CMK (cell line): ENCODE results near the gene PTPRT.

ENCODE experiments used
- DNase-seq: peaks from one replicate; pipeline ENCODE4 v3.0.0-alpha.2; 2010; ENCODE audit warnings: low read depth

Gene PTPRT

DNA sequence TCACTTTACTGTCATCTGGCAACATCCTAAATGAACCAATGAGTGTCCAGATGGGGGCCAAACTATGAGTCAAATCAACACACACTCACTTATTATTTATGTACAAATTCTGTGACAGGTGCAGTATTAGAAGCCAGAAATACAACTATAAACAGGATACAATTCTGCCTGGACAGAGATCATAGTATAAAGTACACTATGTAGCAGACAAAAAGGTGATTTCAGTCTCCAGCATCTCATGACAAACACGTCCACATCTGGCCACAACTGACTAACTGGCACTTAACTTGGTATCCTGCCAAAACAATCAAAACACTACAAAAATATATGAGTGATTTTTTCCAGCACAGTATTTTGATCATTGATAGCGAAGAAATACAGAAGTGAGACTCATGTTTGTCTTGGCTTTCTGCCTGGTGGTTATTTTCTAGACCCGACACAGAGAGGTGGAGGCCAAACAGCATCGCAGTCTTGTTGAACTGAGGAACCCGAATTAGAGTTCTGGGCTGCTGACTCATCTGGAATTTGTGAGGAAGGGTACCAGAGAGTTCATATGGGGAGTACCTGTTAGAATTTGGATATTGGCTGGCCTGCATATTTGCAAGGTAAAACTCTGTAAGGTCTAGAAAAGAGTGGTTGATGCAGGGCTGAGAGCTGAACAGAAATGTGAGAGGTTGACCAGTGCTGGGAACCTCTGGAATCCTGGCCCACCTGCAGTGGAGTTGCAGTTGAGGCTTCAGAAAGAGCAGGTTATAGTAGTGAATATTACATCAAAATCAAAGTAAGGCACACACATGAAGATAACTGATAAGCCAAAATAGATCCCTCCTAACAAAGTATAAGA is 475.2 kb downstream of the PTPRT start:
- no peak for DNase-seq

DNA sequence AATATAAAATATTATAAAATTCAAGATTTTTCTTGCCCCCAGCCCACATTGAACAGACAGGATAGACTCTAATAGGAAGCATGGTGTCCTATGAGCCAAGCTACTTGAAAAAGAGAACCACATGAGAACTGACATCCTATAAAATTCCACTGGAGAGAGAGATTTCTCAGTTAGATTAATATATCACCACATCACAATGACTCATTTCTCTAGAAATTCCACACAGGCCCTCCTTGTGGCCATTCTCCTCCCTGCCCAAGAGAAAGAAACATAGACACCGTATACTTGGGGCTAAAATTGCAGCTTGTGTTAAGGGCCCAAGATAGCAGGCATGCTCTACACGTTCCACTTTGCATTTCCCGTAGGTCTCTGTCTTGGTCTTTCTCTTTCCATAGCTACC is 481.4 kb downstream of the PTPRT start:
- DNase-seq: no peak

DNA sequence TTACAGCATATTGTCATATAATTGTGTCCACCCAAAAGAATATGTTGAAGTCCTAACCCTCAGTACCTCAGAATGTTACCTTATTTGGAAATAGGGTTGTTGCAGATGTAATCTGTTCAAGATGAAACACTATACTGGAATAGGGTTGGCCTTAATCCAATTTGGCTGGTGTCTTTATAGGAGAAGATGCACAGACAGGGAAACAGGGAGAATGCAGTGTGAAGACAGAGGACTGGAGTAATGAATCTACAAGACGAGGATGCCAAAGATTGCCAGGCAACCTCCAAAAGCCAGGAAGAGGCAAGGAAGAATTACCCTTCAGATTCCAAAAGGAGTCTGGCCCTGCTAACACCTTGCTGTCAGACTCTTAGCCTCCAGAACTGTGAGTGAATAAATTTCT is 482.9 kb downstream of the PTPRT start:
- DNase-seq: no peak

DNA sequence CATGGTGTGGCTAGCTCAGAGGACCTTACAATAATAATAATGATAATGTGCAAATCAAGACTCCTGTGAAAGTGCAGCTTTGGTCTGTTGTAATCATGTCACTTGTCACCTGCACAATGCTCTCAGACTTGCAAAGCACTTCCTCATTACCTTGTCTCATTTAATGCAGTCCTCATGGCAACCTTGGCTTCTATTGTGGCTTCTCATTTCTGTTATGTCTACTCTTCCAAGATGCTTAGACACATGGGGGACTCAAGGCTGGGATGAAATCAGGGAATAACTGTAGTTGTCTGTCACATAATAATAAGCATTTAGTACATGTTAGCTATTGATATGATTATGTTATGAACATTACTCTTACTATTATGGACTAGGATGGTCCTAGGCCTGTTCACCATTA is 484.2 kb downstream of the PTPRT start:
- DNase-seq: no peak

DNA sequence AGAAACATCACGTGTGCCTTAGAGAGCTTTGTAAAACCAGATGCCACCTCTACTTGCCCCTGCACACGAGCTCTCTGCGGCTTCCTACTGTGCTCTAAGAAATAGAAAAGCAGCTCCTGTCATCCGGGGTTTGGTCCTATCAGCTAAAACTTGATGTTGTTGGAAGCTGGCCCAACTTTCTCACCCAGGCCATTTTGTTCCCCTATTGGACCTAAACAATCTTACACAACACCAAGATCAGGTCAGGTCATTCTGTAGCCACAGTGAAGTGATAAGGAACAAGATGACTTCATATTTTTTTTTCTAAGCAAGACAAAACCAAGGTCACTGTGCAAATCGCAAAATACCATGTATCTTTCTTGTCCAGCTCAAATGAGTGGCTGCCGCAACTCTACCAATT is 486.0 kb downstream of the PTPRT start:
- DNase-seq: no peak

DNA sequence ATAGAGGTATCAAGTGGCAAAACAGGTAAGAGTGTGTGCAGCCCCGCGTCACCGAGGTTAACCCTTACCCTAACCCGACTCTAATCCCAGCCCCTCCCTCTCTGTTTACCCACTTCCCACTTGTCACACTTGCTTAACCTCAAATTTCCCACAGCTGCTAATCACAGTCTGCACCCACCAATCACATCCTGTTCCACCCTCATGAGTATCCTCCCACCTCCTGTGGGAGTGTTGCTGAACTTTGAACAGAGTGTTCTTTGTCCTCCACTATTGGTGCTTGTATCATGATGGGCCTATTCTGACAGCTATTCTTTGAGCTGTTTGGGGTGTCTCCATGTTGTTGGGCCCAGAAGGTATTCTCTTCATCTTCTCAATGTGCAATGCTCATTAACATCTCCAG is 487.8 kb downstream of the PTPRT start:
- DNase-seq: no peak

DNA sequence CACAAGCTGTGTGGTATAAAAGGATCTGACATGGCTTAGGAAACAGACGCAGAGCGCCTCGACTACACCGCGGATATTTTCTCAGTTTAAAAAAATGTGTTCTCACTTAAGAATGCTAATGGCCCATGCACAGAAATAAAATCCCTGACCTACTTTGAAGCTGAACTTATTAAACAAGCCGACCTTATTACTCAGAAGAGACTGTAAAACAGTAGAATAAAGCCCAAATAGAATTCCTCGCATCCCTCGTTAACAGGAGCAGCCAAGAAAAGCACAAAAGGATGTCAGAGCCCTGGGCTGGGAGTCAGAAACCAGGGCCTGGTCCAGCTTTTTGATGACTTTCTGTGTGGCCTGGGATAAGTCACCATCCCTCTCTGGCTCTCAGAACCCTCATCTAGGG is 489.3 kb downstream of the PTPRT start:
- no peak for DNase-seq

DNA sequence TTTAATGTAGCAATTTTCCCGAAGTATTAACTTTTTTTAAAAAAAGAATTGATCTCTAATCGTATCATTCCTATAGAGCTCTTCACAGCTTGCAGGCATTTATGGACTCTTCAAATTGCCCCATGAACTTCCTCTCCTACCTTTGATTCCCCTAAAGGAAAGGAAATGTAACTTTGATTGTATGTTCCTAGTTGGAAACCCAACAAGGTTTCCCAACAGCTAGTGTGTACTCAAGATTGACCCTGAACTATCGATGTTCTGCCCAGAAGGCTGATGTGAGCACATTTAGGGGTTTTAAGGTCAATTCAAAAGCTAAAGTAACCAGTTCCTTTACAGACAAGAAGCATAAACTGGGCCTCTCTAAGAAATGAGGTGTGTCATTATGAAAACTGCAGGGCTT is 491.7 kb downstream of the PTPRT start:
- no peak for DNase-seq

DNA sequence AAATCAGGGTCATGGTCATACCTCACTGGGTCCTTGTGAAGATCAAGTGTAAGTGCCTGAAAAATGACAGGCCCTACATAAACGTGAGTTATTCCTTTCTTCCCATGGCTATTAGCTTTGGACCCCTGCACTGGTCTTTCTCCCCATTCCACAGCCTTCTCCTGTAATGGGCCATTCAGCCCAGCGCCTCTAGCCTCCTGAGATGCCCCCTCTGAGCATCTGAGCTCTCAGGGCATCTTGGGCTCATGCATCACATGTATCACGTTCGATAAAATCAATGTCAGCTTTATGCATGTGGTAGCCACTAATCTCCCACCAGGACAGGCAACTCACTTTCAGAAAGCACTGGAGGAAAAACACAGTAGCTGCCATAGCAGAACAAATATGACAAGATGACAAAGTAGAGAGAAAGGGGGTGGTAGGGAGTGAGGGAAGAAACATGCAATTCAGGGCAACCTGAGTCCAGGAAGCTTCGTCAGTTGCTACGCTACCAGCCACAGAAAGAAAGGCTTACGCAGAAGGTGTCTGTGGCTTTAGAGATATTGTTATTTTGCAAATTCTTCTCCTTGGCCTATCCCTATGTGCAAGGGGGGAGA is 498.8 kb downstream of the PTPRT start:
- no peak for DNase-seq

DNA sequence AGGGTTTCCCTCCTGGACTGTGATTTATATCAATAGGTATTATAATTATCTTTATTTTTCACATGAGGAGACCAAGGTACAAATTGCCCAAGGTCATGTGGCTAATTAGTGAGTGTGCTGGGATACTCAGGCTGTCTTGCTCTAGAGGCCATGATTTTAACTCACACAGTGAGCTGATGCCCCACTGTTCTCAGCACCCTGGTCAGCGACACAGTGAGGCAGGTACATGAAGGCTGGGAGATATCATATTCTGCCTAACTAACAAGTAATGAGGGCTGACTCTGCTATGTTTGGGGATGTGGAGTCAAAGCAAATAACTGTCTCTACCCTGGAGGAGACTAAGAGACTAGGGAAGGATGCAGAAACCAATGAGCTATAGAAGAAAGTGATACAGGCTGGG is 501.1 kb downstream of the PTPRT start:
- DNase-seq: no peak

DNA sequence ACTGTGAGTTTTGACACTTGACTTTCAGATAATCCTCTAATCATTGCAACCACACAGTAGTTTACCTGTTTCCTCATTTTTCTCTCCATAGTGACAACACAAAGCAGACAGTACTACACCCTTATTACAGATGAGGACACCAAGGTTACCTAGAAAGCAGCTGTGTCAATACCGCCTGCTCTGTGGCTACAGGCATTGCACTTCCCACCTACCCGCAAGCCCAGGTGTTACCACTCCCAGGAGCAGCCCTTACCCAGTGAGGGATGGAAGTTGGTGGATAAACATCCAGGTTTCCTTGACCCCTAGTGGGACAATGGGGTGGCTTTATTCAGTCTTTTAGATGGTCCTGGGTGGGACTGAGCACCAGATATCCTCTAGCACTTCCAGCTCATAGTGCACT is 503.6 kb downstream of the PTPRT start:
- DNase-seq: no peak

DNA sequence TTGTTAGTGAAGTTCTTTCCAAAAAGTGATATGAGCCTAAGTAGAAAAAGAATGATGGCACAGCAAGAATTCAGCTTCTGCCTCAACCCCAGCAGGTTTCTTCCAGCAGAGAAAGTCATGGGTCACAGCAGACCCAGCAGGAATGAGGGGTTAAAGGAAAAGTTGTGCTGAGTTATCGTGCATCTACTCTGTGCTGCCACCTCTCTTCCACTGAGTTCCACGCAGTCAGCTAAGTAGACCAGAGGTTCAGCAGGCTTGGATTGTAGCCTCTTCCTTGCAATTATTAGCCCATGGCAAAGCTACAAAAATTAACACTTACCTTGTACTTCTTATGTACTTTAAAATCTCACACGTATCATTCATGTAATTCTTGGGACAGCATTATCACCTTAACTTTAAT is 510.8 kb downstream of the PTPRT start:
- DNase-seq: no peak

DNA sequence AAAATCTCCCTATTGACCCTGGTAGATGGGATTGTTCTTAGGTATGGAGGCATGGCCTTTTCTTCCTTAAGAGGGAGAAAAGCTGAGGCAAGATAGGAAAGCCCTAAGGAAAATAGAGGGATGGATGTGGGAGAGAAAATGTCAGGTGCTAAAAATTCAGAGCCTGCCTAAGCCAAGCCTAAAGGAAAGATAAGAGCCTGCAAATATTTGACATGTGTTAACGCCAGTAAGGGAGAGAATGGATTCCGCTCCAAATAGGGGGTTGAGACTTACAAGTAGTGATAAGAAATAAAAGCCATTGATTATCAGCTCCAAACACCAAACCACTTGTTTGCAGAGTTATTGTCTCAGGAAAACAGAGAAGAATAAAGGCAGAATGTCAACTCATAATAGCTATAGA is 533.6 kb downstream of the PTPRT start:
- DNase-seq: no peak

DNA sequence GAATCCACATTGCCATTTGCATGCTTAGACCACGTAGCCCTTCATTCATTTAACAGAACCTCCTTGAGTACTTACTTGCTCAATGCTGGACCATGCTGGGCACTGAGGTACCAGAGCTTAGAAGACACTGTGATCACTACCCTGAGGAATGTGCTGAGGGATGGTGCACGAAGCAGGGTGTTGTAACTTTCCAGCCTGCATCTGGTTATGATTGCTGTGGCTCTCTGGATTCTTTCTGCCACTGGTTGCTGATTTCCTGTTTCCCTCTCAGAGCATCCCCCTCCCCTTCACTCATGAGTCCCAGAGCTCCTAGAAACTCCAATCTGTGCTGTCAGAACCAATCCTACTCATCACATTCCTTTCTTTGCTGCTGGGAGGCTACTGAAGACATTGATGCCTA is 537.4 kb downstream of the PTPRT start:
- DNase-seq: no peak

DNA sequence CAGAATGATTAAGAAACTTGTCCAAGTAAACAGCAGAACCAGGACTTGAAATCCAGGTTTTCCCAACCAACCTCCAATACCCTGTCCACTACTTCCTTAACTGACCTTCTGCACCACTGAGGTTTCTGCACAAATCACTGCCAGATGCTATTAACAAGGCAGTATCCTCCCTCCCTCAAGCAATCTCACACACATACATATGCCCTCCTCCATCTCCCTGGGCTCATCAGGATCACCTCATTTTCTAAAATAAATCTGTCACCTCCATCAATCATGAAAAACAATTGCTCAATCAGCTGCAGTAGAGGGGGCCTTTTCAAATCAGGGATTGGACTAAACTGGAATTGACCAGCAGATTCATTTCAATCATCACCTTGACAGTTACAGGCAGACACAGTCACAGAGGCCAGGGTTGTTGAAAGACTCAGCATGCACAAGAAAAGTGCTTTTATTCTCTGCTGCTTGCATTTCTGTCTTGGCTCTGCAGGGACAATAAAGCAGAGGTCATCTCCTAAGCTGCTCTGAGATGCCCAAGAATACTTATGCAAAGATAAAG is 539.4 kb downstream of the PTPRT start:
- DNase-seq: no peak

DNA sequence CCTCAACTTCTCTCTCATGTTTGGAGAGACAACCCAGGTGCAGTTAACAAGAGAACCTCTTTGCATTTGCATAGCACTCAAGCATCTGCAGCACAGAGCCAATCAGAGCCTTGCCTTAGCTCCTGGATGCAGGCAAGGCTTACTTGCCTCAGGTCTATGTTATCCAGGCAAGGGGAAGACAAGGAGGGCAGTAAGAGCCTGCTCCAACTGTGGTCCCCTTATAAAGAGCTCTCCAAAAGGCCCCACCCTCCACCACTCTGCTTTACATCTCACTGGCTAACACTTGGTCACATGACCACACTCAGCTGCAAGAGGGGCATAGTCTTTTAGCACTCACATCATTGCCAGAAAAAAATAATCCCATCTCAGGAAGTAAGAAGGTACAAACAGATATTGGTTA is 540.0 kb downstream of the PTPRT start:
- no peak for DNase-seq

DNA sequence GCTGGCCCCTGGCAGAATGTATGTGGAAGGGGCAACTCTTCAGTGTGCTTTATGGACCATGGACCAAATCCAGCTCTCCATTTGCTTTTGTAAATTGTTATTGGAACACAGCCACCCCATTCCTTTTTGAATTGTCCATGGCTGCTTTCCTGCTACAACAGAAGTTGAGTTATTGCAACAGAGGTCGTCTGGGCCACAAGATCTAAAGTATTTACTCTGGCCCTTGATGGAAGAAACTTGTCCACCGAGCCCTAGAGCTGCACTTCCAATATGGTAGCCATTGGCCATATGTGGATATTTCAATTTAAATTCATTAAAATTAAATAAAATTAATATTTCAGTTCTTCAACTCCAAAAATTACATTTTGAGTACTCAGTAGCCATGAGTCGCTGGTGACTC is 543.5 kb downstream of the PTPRT start:
- no peak for DNase-seq

DNA sequence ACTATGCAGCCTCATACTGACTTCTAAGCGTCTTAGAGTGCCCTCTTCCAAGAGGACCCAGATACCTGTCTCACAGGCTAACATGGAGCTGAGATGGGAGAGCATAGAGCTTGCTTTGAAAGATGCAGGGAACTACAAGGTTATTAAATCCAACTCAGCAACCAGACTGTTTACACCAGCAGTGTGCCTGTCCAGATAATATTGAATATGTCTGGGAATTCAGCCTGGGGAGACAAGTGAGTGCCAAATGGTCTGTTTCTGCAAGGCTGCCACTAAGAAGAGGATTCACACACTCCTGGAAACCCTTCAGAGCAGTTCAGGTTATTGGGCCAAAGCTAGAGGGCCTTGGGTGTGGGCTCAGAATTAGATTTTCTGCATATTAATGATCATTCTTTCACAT is 547.8 kb downstream of the PTPRT start:
- no peak for DNase-seq

DNA sequence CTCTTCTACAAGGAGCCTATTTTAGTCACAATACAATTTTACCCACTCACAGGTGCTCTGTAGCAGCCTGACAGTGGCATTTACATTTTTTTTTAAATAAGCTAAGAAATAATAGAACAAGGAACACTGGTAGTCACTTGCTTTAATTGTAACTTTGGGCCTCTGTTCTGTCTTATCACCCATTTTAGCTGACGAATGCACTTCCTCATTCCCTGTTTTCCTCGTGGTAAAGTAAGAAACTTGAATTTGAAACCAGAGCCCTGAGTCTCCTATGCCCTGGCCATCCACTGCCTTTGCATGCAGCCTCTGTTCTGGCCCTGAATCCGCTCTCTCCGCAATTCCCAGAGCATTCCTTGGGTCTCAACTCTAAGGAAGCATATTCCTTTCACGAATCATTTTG is 550.6 kb downstream of the PTPRT start:
- no peak for DNase-seq

DNA sequence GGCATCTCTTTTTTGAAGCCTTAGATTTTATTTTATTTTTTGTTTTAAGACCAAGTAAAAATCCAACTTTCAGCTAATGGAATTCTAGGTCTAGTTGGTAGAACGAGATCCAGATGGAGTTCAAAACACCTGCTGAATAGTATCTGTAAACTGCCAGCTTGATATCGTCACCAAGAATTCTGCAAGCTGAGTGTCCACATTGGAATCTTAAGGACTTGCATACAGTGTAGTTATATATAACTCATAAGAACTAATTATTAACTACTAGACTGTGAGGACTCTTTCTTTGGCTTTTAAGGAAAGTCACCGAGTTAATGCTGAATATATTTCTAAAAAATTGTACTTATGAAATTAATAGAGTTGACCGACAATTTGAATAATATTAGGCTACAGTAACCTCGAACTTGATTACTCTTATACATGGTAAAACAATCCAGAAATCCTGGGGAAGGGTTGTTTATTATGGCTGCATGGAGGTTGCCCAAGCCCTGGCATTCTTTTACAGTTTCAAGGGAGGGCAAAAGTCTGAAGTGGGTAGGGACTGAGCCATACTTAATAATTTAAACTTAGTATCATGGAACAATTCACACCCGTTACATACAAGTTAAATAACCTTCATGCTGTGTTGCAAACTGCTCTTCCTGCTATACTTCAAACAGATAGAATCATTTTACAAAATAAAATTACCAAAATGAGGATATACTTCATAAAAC is 553.9 kb downstream of the PTPRT start:
- DNase-seq: no peak

DNA sequence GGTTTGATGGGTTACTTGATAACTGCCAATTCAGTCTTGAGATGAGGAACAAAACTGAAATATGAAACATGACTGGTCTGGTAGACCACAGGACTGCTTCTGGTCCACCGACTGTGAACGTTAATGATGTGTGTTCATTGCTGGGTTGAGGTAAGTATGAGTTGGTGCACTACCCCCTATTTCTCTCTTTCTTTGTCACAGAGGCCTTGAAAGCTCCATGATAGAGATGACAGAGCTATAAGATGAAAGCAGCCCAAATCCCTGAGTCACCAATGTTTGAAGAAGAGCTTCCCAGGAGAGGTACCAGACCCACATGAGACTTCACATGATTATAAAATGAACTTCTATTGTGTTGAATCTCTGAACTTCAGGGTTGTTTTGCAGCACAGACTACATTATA is 555.5 kb downstream of the PTPRT start:
- no peak for DNase-seq

DNA sequence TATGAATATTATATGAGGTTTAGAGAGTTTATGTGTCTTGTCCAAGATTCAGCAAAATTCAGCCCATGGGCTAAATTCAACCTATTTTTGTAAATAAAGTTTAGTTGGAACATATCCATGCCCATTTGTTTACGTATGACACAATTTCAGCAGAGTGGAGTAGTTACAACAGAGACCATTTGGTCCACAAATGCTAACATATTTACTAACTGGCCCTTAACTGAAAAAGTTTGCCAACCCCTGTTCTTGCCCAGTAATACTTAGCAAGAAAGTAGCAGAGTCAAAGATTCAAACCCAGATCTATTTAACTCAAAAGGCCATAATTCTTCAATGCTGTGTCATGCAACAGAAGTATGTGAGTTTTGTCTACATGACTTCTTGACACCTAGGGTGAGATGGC is 561.0 kb downstream of the PTPRT start:
- no peak for DNase-seq

DNA sequence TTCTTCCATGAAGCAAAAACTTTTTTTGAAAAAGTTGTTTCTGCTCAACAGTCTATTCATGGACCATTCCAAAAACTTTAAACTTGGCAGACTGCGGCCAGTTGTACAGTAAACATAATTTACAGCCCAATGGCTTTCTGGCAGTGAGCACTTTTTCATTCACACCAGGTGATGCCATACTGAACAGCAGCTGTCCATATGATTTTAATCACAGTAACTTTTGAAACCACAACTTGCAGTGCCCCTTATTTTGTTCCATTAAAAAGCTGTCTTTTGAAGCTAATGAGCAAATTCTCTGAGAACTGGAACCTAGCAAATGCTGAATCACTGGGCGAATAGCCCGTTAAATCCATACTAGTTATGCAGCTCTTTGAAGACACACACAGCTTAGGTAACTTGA is 576.6 kb downstream of the PTPRT start:
- DNase-seq: no peak
